ENCODE data around the gene PSTPIP1. TPM values are rescaled to one million over a fixed set of nuclear protein-coding genes. Genes with fewer than 3 reads are reported as not detected.

The PSTPIP1 gene
- total and polyA plus RNA-seq, 10 of the 15 experiments (the other 5 are each of a cell fraction or from before 2014, with no cell fraction given), result 0.50 to 29.3 (median 14.5) TPM

GRCh38 chr15:76987896-76988860, 6.7 kb upstream of the PSTPIP1 start (continued):
- TF ChIP-seq USF2 (IDR thresholded peaks at IDR 0.05; ENCODE audit: borderline replicate concordance, low read depth, low read length), result no peak
- TF ChIP-seq SMAD1 (IDR thresholded peaks at IDR 0.05; ENCODE audit: low read depth, partially characterized antibody), result peak; percentile 56
- TF ChIP-seq SPI1 (IDR thresholded peaks at IDR 0.05; ENCODE audit: borderline replicate concordance, insufficient read depth, low read depth, low read length), result peak; percentile 59
- TF ChIP-seq CREB1 (IDR thresholded peaks at IDR 0.05; ENCODE audit: low read depth), result peak; percentile 64
- TF ChIP-seq TCF7 (IDR thresholded peaks at IDR 0.05; ENCODE audit: borderline replicate concordance), result no peak
- peak; percentile 74 for TF ChIP-seq SKIL (IDR thresholded peaks at IDR 0.05; ENCODE audit: low read depth, poor library complexity, severe bottlenecking)
- TF ChIP-seq MYC (IDR thresholded peaks at IDR 0.05; ENCODE audit: insufficient read depth, insufficient read length, insufficient replicate concordance, low read length, severe bottlenecking), result no peak
- TF ChIP-seq RAD21 (IDR thresholded peaks at IDR 0.05; ENCODE audit: insufficient read depth, low read depth, low read length), result peak; percentile 25; the same call in 1 of the 2 replicates
- TF ChIP-seq CEBPZ (IDR thresholded peaks at IDR 0.05; ENCODE audit: low read depth, low read length), result no peak
- TF ChIP-seq POLR2AphosphoS2 (IDR thresholded peaks at IDR 0.05; ENCODE audit: low read depth, low read length), result no peak
- peak; percentile 89 for TF ChIP-seq GATAD2B (conservative IDR thresholded peaks at IDR 0.05; ENCODE audit: low read depth)
- peak; percentile 96 for TF ChIP-seq NR2F1 (conservative IDR thresholded peaks at IDR 0.05)
- TF ChIP-seq RFX5 (IDR thresholded peaks at IDR 0.05; ENCODE audit: low read depth, low read length), result no peak
- 0 out of 2 replicates have a peak, but pooled peaks have one; percentile 23 for TF ChIP-seq ZNF687 (IDR thresholded peaks at IDR 0.05)
- TF ChIP-seq PKNOX1 (IDR thresholded peaks at IDR 0.05), result peak; percentile 63; the same call in 1 of the 2 replicates
- TF ChIP-seq JUND (IDR thresholded peaks at IDR 0.05; ENCODE audit: low read depth, low read length), result peak; percentile 85
